HG03469 (cell line): ENCODE measurements around the gene TMBIM6.
"Not testable (repeated sequence)": the region's sequence is repeated elsewhere in the genome, so short reads cannot be mapped to it uniquely, and the experiment has no call there.

ENCODE experiments used
- ATAC-seq: cut with Tn5 transposase; IDR thresholded peaks from one replicate; pipeline ENCODE4 v1.9.1; 2021; ENCODE audit warnings: mild to moderate bottlenecking, moderate library complexity, moderate number of reproducible peaks; ENCODE audit not compliant: unreplicated experiment

TMBIM6 gene

GRCh38 chr12:49721355-49721754 is 20.0 kb upstream of the TMBIM6 start:
- ATAC-seq: not testable (repeated sequence)

- no peak for ATAC-seq
Measured at GRCh38 chr12:49728446-49728845, 12.9 kb upstream of the TMBIM6 start.

GRCh38 chr12:49730050-49730449 is 11.3 kb upstream of the TMBIM6 start:
- no peak for ATAC-seq

DNA sequence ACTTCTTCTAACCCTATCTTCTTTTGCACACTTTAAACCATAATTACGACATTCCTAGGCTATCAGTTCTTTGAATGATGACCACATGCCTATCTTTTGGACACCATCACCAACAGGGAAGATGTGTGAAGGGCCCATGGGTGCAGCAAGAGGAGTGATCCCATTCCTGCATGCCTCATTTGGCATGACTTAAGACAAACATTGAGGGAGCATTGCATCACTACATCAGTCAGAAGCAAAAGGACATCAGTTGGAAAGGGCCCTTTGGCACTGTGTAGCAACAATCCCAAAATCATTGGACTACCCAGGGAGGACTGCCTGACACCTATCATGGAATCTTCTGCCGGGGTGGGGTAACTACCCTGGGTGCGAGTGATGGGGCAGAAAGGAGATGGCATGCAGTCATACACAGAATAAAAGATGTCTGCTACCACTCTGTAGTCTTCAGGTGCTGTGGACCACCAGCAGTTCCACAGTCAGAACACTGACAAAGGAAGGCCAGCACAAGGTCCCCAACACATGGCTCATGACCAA is 10.7 kb upstream of the TMBIM6 start:
- no peak for ATAC-seq

GRCh38 chr12:49733219-49734017 is 7.9 kb upstream of the TMBIM6 start:
- ATAC-seq: no peak

DNA sequence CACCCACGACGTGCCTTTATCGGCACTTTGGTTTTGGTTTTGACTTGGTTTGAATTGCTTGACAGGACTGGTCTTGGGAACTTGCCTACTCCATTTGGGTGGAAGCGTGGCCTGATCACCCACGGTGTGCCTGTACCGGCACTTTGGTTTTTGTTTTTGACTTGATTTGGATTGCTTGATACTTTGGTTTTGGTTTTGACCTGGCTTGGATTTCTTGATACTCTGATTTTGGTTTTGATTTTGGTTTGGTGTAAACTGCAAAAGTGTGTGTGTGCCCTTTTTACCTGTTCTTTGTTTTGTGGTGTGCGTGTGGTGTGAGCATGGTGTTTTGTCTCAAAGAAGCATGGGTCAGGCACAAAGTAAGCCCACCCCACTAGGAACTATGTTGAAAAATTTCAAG is 6.5 kb upstream of the TMBIM6 start:
- ATAC-seq: not testable (repeated sequence)

DNA sequence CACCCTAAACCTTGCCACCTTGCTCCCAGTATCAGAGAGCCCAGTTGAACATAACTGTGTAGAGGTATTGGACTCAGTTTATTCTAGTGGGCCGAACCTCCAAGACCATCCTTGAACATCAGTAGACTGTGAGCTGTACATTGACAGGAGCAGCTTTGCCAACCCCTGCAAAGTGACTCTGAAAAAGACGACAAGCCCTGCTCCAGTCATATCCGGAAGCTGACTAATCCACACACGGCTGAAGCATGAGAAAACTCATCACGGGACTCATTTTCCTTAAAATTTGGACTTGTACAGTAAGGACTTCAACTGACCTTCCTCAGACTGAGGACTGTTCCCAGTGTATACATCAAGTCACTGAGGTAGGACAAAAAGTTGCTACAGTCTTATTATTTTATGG is 2.6 kb upstream of the TMBIM6 start:
- not testable (repeated sequence) for ATAC-seq

- ATAC-seq: not testable (repeated sequence)
Measured at GRCh38 chr12:49740277-49740676, 1.1 kb upstream of the TMBIM6 start.

DNA sequence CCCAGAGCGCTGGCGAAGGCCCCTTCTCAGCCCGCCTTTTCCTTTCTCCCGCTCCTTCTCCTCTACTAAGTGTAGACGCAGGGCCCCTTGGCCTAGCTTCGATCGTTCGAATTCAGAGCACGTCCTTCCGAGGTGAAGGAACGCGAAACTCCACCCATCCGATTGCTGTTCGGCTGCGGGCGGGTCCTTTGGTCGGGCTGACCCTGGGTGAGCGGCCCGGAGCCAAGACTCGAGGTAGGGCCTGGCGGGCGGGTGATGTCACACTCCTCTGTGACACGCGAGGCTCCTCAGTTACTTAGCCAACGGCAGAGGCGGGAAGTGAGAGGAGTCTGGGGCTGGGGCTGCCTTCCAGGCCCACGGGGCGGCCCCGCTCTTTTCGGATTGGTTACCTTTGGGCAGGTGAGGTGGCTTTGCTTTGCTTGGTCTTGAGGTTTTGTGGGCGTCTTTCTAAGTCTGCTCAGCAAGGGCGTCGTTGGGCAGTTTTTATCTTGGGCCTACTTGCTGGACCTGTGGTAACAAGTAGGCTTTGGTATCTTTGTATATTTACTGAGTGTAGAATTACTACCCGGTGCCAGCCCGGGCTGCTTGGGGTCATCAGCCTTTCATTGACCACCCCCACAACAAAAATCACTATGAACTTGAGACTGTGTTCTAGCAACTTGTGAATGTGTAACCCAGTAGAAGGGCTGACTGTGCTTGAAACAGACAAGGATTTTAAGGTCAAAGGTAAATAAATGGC is 694 bp downstream of the TMBIM6 start:
- peak; percentile 32 for ATAC-seq

DNA sequence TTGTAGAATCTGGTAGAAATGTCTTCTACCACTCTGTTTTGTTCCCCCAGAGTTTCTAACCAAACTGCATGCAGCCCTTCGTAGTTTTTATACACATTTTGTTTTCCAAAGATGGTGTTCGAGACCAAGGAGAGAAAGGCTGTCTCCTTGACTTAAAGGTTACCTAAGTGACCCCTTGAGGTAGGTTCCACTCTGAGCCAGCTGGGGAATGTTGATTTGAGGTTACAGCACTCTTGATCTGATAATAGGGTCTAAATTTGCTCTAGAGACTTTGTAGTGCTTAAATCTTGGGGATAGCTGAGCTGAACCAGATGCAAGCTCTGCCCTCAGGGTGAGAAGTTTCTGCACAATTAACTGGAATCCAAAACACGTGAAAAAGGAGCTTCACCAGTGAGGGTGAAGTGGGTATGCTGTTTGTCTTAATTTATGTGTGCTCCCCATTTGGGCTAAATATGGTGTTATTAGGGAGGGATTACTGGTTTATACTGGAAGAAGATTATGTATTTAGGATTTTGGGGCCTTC is 3.1 kb downstream of the TMBIM6 start:
- no peak for ATAC-seq

DNA sequence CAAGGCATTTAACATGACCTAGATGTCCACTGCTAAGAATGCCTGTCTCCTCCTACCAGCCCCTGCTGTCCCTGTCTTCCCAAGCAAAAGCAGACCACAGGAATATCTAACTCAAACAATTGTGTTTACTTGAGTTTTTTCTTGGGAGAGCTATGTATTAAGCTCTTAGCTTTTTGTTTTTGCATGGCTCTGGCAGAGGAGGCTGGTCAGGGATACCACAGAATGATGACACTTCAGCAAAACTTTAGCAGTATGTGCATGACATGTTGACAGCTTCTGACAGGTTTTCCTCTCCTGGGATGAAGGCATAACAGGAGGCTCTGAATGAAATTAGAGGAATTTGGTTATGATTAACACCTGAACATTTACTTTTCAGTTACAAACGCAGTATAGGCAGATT is 6.9 kb downstream of the TMBIM6 start:
- no peak for ATAC-seq

- ATAC-seq: no peak
Measured at GRCh38 chr12:49748800-49749199, 7.4 kb downstream of the TMBIM6 start.

DNA sequence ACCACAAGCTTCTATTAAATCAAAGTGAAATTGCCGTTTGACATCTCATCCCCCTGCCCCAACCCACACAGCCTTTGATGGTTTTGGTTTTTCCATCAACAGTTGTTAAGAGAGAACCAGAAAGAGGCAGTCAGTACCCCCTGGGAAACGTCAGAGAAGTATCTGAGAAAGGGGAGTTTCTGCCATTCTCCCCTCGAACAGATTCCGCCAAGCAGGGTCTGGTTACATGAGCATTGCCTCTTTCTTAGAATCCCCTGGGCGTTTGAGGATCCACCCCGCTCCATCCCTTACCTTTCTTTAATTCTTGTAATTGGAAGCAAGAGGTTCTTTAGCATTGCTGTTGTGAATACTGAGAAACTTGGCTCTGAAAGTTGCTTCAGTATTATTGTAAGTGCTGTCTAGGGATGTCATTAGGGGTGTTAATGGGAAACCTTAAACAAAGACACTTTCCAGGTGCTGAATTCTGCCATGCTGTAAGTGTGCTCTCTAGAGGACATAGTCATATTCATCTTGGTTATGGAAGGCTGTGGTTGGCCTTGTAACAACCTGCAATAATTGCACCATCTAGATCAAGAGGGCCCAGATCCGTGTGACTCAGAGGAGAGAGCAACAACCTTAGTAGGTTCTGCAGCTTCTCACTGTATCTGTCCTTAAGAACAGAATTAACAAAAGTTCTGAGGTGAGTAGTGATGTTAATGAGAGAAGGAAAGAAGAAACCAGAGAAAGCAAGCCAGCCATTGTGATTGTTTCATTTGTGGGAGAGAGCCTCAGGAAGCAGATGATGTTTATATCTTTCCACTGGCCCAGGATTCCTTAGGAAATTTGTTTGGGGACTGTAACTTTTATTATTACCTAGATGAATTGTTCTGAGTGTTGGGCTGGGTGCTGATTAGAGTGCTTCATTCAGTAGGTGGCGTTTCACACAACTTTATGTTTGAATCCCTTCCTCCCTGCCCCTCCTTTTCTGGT is 9.0 kb downstream of the TMBIM6 start:
- no peak for ATAC-seq

GRCh38 chr12:49750996-49751393 is 9.6 kb downstream of the TMBIM6 start:
- no peak for ATAC-seq

GRCh38 chr12:49761677-49762467 is 20.5 kb downstream of the TMBIM6 start:
- ATAC-seq: no peak

DNA sequence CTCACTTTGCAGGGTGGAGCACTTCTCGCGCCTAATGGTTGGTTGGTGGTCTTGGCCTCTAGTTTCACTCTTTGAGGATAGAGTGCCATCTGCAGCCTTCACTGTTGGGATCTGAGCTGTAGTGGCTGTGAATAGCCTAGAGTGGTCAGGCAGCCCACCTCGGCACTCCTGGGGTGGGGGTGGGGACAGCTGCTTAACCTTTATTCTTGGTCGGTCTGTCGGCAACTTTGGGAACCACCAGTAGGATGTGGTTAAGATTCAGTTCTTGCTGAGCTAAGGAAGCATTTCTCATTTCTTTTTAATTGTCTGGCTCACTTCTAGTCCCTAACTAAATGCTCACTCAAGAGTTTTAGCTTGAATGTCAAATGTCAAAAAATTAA is 21.1 kb downstream of the TMBIM6 start:
- no peak for ATAC-seq

DNA sequence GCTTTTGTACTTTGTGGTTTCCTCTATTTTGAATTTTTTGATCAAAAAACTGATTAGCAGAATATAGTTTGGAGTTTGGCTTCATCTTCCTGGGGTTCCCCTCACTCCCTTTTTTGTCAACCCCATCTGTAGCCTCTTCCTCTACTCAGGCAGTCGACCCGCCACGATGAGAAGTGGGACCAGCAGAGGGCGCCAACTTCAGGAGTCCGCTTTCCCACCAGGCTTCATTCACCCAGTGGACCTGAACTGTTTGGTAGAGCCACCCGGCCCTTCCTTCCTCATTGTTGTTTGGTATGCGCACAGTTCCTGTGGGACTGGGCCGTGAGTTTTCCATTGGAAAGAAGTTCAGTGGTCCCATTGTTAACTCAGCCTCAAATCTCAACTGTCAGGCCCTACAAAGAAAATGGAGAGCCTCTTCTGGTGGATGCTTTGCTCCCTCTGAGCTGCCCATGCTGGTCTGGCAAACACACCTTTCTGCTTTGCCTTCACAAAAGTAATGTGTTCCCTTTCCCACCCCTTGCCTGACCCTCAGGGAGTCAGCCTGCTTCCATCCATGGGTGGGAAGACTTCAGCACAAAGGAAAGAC is 21.7 kb downstream of the TMBIM6 start:
- ATAC-seq: no peak

GRCh38 chr12:49764126-49764525 is 22.8 kb downstream of the TMBIM6 start:
- no peak for ATAC-seq

DNA sequence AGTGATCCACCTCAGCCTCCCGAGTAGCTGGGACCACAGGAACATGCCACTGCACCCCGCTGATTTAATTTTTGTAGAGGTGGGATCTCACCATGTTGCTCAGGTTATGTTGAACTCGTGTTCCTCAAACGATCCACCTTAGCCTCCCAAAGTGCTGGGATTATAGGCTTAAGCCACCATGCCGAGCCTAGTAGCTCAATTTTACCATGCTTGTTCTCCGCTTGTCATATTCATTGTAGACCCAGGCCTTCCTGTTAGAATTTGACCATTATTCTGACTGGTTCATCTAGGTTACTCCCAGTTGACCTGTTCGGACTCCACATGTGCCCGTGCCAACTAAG is 24.7 kb downstream of the TMBIM6 start:
- no peak for ATAC-seq

DNA sequence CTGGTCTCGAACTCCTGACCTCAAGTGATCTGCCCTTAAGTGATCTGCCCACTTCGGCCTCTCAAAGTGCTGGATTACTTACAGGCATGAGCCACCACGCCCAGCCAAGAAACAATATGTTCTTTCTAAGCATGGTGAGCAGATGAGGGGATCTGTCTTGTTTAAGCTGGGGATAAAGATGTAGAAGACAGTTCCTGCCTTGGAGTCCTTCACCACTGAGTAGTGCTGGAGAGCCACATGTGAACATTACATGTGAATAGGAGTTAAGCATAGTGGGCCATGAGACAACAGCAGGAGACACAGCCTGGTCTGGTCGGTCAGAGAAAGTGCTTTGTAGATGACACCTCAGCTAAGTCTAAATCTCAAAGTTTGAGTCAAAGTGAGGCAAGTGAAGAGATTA is 26.0 kb downstream of the TMBIM6 start:
- no peak for ATAC-seq
